Measurements from ENCODE around the gene CD244.

The CD244 gene

GRCh38 chr1:160858097-160858496, 4.6 kb downstream of the CD244 start:
- TF ChIP-seq RAD21 (IDR thresholded peaks at IDR 0.05; ENCODE audit: low read depth): no peak
- TF ChIP-seq ZBTB7A (IDR thresholded peaks at IDR 0.05; ENCODE audit: low read depth): no peak
- TF ChIP-seq NFIC (IDR thresholded peaks at IDR 0.05): no peak
- no peak for TF ChIP-seq TAF1 (IDR thresholded peaks at IDR 0.05; ENCODE audit: low read depth)
- no peak for TF ChIP-seq MAX (IDR thresholded peaks at IDR 0.05)
- no peak for TF ChIP-seq EP300 (IDR thresholded peaks at IDR 0.05; ENCODE audit: borderline replicate concordance)
- no peak for TF ChIP-seq REST (IDR thresholded peaks at IDR 0.05; ENCODE audit: low read depth)
- TF ChIP-seq TEAD4 (IDR thresholded peaks at IDR 0.05): no peak
- no peak for TF ChIP-seq CREB1 (IDR thresholded peaks at IDR 0.05; ENCODE audit: low read depth)

GRCh38 chr1:160855181-160855981, 7.3 kb downstream of the CD244 start:
- no peak for TF ChIP-seq EP300 (IDR thresholded peaks at IDR 0.05; ENCODE audit: borderline replicate concordance)
- TF ChIP-seq MAX (IDR thresholded peaks at IDR 0.05): no peak

GRCh38 chr1:160853754-160854153, 8.9 kb downstream of the CD244 start:
- TF ChIP-seq NFIC (IDR thresholded peaks at IDR 0.05): no peak
- no peak for TF ChIP-seq CREB1 (IDR thresholded peaks at IDR 0.05; ENCODE audit: low read depth)
- TF ChIP-seq EP300 (IDR thresholded peaks at IDR 0.05; ENCODE audit: borderline replicate concordance): no peak
- TF ChIP-seq TCF12 (IDR thresholded peaks at IDR 0.05; ENCODE audit: low read depth): no peak
- TF ChIP-seq ZBTB7A (IDR thresholded peaks at IDR 0.05; ENCODE audit: low read depth): no peak
- TF ChIP-seq FOXM1 (IDR thresholded peaks at IDR 0.05; ENCODE audit: borderline replicate concordance, low read depth): no peak
- no peak for TF ChIP-seq MAX (IDR thresholded peaks at IDR 0.05)
- TF ChIP-seq TEAD4 (IDR thresholded peaks at IDR 0.05): no peak
- no peak for TF ChIP-seq TAF1 (IDR thresholded peaks at IDR 0.05; ENCODE audit: low read depth)
- no peak for TF ChIP-seq CEBPB (IDR thresholded peaks at IDR 0.05)
- no peak for TF ChIP-seq USF1 (IDR thresholded peaks at IDR 0.05)

- no peak for TF ChIP-seq CEBPB (IDR thresholded peaks at IDR 0.05)
- TF ChIP-seq TAF1 (IDR thresholded peaks at IDR 0.05; ENCODE audit: low read depth): no peak
- TF ChIP-seq MAX (IDR thresholded peaks at IDR 0.05): no peak
- TF ChIP-seq FOXM1 (IDR thresholded peaks at IDR 0.05; ENCODE audit: borderline replicate concordance, low read depth): no peak
- no peak for TF ChIP-seq NFIC (IDR thresholded peaks at IDR 0.05)
- TF ChIP-seq YY1 (IDR thresholded peaks at IDR 0.05; ENCODE audit: low read depth): no peak
- TF ChIP-seq TCF12 (IDR thresholded peaks at IDR 0.05; ENCODE audit: low read depth): no peak
- no peak for TF ChIP-seq USF1 (IDR thresholded peaks at IDR 0.05)
- TF ChIP-seq TEAD4 (IDR thresholded peaks at IDR 0.05): no peak
- TF ChIP-seq EGR1 (IDR thresholded peaks at IDR 0.05): no peak
- no peak for TF ChIP-seq RAD21 (IDR thresholded peaks at IDR 0.05; ENCODE audit: low read depth)
- no peak for TF ChIP-seq EP300 (IDR thresholded peaks at IDR 0.05; ENCODE audit: borderline replicate concordance)
Observed at GRCh38 chr1:160853014-160853413, 9.7 kb downstream of the CD244 start.

GRCh38 chr1:160850993-160851392, 11.7 kb downstream of the CD244 start:
- no peak for TF ChIP-seq TAF1 (IDR thresholded peaks at IDR 0.05; ENCODE audit: low read depth)
- no peak for TF ChIP-seq YY1 (IDR thresholded peaks at IDR 0.05; ENCODE audit: low read depth)
- TF ChIP-seq CREB1 (IDR thresholded peaks at IDR 0.05; ENCODE audit: low read depth): no peak
- no peak for TF ChIP-seq FOXM1 (IDR thresholded peaks at IDR 0.05; ENCODE audit: borderline replicate concordance, low read depth)
- TF ChIP-seq EGR1 (IDR thresholded peaks at IDR 0.05): no peak
- TF ChIP-seq NFIC (IDR thresholded peaks at IDR 0.05): no peak
- no peak for TF ChIP-seq REST (IDR thresholded peaks at IDR 0.05; ENCODE audit: low read depth)

- TF ChIP-seq YY1 (IDR thresholded peaks at IDR 0.05; ENCODE audit: low read depth) (no peak), NFIC (IDR thresholded peaks at IDR 0.05) (no peak), EP300 (IDR thresholded peaks at IDR 0.05; ENCODE audit: borderline replicate concordance) (no peak), TCF12 (IDR thresholded peaks at IDR 0.05; ENCODE audit: low read depth) (no peak), MAX (IDR thresholded peaks at IDR 0.05) (no peak), ZBTB7A (IDR thresholded peaks at IDR 0.05; ENCODE audit: low read depth) (no peak), CEBPB (IDR thresholded peaks at IDR 0.05) (no peak), EGR1 (IDR thresholded peaks at IDR 0.05) (no peak), REST (IDR thresholded peaks at IDR 0.05; ENCODE audit: low read depth) (no peak)
Observed at GRCh38 chr1:160850541-160850940, 12.1 kb downstream of the CD244 start.
